Muscle layer of colon (tissue), 2 donors: ENCODE results near the gene RPTOR.

ENCODE experiments used
- H3K27ac ChIP-seq: one replicate; pipeline ENCODE4 v1.7.0; 2013; ENCODE audit warnings: low read depth, mild to moderate bottlenecking, low read length, moderate library complexity
- H3K27me3 ChIP-seq, 2 donors: one replicate each; pipeline ENCODE4 v1.7.0; 2013; ENCODE audit warnings: low read length in 2 of 2, mild to moderate bottlenecking in 2 of 2; ENCODE audit not compliant: insufficient read depth in 2 of 2, control insufficient read depth in 1 of 2
- H3K36me3 ChIP-seq: one replicate; pipeline ENCODE4 v1.7.0; 2013; ENCODE audit warnings: mild to moderate bottlenecking, low read length; ENCODE audit not compliant: insufficient read depth
- H3K4me1 ChIP-seq: one replicate; pipeline ENCODE4 v1.7.0; 2013; ENCODE audit warnings: mild to moderate bottlenecking, low read length; ENCODE audit not compliant: insufficient read depth
- H3K4me3 ChIP-seq, 2 donors: one replicate each; pipeline ENCODE4 v1.7.0; 2013; ENCODE audit warnings: low read length in 2 of 2, low read depth in 1 of 2, mild to moderate bottlenecking in 1 of 2, moderate library complexity in 1 of 2
- H3K9ac ChIP-seq: one replicate; pipeline ENCODE4 v1.7.0; 2013; ENCODE audit warnings: low read length
- H3K9me3 ChIP-seq: one replicate; pipeline ENCODE4 v1.7.0; 2013; ENCODE audit warnings: mild to moderate bottlenecking, low read length
- donor health status: abdominal sarcoma.
- donor health status: Adenocarcinoma of cecum.

Gene RPTOR

GRCh38 chr17:80655608-80656007 is 111.0 kb downstream of the RPTOR start:
- no peaks in the 10 kb centered on the region for H3K27me3 ChIP-seq
- H3K9ac ChIP-seq, result no peak overlapping the region
- H3K36me3 ChIP-seq, result no peaks in the 10 kb centered on the region

GRCh38 chr17:80656590-80656989 is 112.0 kb downstream of the RPTOR start:
- Histone ChIP-seq H3K4me3 (no peak overlapping the region), H3K36me3 (no peaks in the 10 kb centered on the region), H3K9ac (no peak overlapping the region), H3K27ac (no peak overlapping the region), H3K4me1 (no peaks in the 10 kb centered on the region), H3K9me3 (no peaks in the 10 kb centered on the region), H3K27me3 (no peaks in the 10 kb centered on the region)

More at GRCh38 chr17:80655608-80656007, 111.0 kb downstream of the RPTOR start:
- Histone ChIP-seq H3K9me3 (no peaks in the 10 kb centered on the region), H3K27ac (no peak overlapping the region), H3K4me3 (no peak overlapping the region), H3K4me1 (no peaks in the 10 kb centered on the region)

- no peaks in the 10 kb centered on the region for H3K9me3 ChIP-seq
- no peaks in the 10 kb centered on the region for H3K4me1 ChIP-seq
- H3K27me3 ChIP-seq, result no peaks in the 10 kb centered on the region
- H3K27ac ChIP-seq, result no peak overlapping the region
- no peak overlapping the region for H3K9ac ChIP-seq
- H3K36me3 ChIP-seq, result no peaks in the 10 kb centered on the region
- H3K4me3 ChIP-seq, result no peak overlapping the region
Measured at GRCh38 chr17:80657561-80657960, 112.9 kb downstream of the RPTOR start.

DNA sequence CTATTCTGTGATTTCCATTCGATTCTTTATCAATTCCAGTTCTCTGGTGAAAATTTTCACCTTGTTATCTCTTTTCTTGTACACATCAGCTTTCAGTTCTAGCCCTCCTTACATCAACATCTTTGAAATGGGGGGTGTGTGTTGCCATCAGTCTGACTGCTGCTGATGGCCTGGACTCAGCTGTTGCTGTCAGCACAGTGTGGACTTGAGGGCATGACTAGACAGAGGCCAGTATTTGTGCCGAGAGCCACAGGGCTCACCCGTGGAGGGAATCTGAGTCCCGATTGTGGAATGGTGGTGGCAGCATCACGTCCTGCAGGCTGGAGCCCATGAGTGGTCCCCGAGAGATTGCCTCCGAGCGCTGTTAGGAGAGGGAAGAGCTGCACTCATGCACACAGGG is 114.2 kb downstream of the RPTOR start:
- H3K27ac ChIP-seq, result no peak overlapping the region
- H3K27me3 ChIP-seq, result no peaks in the 10 kb centered on the region
- H3K4me3 ChIP-seq, result no peak overlapping the region
- no peaks in the 10 kb centered on the region for H3K36me3 ChIP-seq
- H3K9ac ChIP-seq, result no peak overlapping the region
- H3K9me3 ChIP-seq, result no peaks in the 10 kb centered on the region
- peaks cover 11% of the 10 kb centered on the region for H3K4me1 ChIP-seq

- Histone ChIP-seq H3K27ac (no peak overlapping the region), H3K9ac (no peak overlapping the region), H3K4me3 (no peak overlapping the region), H3K27me3 (no peaks in the 10 kb centered on the region), H3K4me1 (peaks cover 19% of the 10 kb centered on the region), H3K9me3 (no peaks in the 10 kb centered on the region), H3K36me3 (no peaks in the 10 kb centered on the region)
Measured at GRCh38 chr17:80659651-80660050, 115.0 kb downstream of the RPTOR start.

GRCh38 chr17:80660527-80661198 is 116.0 kb downstream of the RPTOR start:
- Histone ChIP-seq H3K4me3 (no peak overlapping the region), H3K27me3 (no peaks in the 10 kb centered on the region), H3K9ac (no peak overlapping the region), H3K27ac (no peak overlapping the region), H3K9me3 (no peaks in the 10 kb centered on the region), H3K4me1 (peaks cover 19% of the 10 kb centered on the region), H3K36me3 (no peaks in the 10 kb centered on the region)

DNA sequence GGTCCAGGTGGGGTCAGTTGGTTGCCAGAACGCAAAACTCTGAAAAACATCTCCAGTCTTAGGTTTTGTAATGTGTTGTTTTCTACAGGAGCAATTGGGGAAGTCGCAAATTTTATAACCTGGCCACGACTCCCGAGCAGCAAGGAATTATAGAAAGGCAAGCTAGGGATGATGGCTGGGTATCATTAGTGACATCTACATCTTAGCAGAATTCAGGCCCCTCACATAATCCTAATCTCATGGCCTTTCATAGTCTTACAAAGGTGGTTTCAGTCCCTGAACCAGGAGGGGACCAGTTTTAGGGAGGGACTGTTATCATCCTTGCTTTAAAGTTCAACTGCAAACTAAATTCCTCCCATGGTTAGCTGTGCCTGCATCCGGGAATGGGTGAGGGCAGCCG is 117.9 kb downstream of the RPTOR start:
- Histone ChIP-seq H3K4me1 (peaks cover 19% of the 10 kb centered on the region), H3K27ac (no peak overlapping the region), H3K9ac (no peak overlapping the region), H3K9me3 (no peaks in the 10 kb centered on the region), H3K36me3 (peaks cover 7% of the 10 kb centered on the region), H3K4me3 (no peak overlapping the region), H3K27me3 (no peaks in the 10 kb centered on the region)

DNA sequence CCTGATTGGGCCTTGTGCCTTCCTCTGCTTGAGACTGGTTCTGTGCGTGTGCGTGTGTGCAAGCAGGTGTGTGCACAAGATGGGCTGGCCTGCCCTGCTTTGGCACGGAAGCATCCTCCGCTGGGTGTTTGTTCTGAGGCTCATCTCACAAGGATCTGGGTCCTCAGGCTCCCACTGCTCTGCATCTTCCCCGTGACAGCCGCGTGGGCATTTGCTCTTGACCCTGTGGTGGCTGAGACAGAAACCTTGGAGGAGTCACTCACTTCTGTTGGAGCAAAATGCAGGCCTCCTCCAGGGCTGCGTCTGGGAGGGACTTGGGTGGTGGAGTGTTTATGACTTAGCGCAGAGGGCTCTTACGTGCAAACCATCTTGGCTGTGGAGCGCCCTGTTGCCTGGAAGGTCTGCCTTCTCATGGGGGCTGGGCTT is 119.2 kb downstream of the RPTOR start:
- Histone ChIP-seq H3K27ac (peak overlapping the region; percentile 68), H3K4me3 (peak overlapping the region in 1 of 2 donors; percentile 31), H3K27me3 (no peaks in the 10 kb centered on the region), H3K9me3 (no peaks in the 10 kb centered on the region), H3K9ac (no peak overlapping the region), H3K4me1 (peaks cover 19% of the 10 kb centered on the region), H3K36me3 (peaks cover 7% of the 10 kb centered on the region)

DNA sequence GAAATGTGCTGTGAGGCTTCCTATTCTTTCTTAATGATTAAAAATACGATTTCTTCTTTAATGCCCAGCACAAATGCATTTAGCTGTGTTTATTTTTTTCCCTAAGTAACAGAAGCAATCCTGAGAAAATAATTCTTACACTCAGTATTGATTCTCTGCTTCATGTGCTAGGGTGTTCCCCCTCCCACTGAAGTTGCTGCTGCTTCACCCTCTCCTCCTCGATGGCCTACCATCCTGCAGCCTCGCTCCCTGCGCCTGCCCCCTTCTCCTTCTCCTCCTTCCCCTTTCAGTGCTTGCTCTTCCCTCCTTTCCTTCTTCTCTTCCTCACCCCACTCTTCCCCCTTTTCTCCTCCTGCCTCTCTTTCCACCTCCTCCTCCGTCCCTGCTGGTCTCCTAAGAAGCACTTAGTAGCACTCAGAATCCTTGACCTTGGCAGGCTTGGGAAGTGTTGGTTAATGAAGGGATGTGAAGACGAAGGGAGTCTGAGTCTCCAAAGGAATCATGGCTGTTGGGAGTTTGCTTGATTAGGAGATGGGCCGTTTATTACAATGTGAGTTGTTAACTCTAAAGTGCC is 119.7 kb downstream of the RPTOR start:
- peak overlapping the region in 1 of 2 donors; percentile 31 for H3K4me3 ChIP-seq
- peak overlapping the region; percentile 14 for H3K9ac ChIP-seq
- H3K9me3 ChIP-seq, result no peaks in the 10 kb centered on the region
- peak overlapping the region; percentile 68 for H3K27ac ChIP-seq
- peaks cover 7% of the 10 kb centered on the region for H3K36me3 ChIP-seq
- no peaks in the 10 kb centered on the region for H3K27me3 ChIP-seq
- peaks cover 19% of the 10 kb centered on the region for H3K4me1 ChIP-seq

GRCh38 chr17:80665792-80666191 is 121.2 kb downstream of the RPTOR start:
- Histone ChIP-seq H3K4me3 (no peak overlapping the region), H3K4me1 (peaks cover 19% of the 10 kb centered on the region), H3K36me3 (peaks cover 7% of the 10 kb centered on the region), H3K9me3 (no peaks in the 10 kb centered on the region), H3K9ac (no peak overlapping the region), H3K27ac (no peak overlapping the region), H3K27me3 (no peaks in the 10 kb centered on the region)

DNA sequence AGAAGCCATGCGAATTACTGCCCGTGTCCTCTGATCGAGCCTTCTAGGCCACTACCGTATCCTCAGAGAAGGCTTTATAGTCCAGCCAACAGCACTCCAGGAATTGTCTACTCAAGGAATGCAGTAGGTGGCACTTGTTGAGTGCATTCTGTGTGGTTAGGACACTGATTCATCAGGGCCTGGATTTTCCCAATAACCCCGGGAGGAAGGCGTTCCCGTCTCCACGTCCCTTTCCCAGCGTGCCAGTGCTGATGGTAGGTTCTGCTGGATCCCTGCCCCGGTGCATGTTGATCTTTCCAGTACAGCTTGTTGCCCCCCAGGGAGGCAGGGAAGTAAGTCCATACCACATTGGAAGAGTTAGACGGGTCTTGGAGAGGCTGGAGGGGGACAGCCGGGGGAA is 122.2 kb downstream of the RPTOR start:
- H3K36me3 ChIP-seq, result peaks cover 7% of the 10 kb centered on the region
- H3K4me3 ChIP-seq, result no peak overlapping the region
- no peaks in the 10 kb centered on the region for H3K27me3 ChIP-seq
- H3K4me1 ChIP-seq, result peaks cover 19% of the 10 kb centered on the region
- H3K27ac ChIP-seq, result no peak overlapping the region
- no peaks in the 10 kb centered on the region for H3K9me3 ChIP-seq
- no peak overlapping the region for H3K9ac ChIP-seq
